H9 (cell line): ENCODE results near the gene FARSB. TPM values are rescaled to one million over a fixed set of nuclear protein-coding genes. Genes with fewer than 3 reads are reported as not detected.

ENCODE experiments used
- DNase-seq: peaks from one replicate; pipeline ENCODE4 v3.0.0-alpha.2; 2017
- H2AFZ ChIP-seq: one replicate; pipeline ENCODE4 v1.6.1; 2013; ENCODE audit warnings: mild to moderate bottlenecking, low read length, control low read depth, moderate library complexity
- H2AK5ac ChIP-seq: 2 replicates; pipeline ENCODE4 v1.6.1; 2013; ENCODE audit warnings: low read length, control low read depth, mixed read lengths; ENCODE audit not compliant: insufficient read length
- H2BK120ac ChIP-seq: one replicate; pipeline ENCODE4 v1.6.1; 2013; ENCODE audit warnings: low read depth, mild to moderate bottlenecking, low read length, control low read depth, inconsistent platforms; ENCODE audit not compliant: poor library complexity, severe bottlenecking
- H2BK12ac ChIP-seq: 2 replicates; pipeline ENCODE4 v1.6.1; 2013; ENCODE audit warnings: low read length, control low read depth, mixed read lengths, low read depth; ENCODE audit not compliant: insufficient read length
- H2BK15ac ChIP-seq: 2 replicates; pipeline ENCODE4 v1.6.1; 2013; ENCODE audit warnings: low read depth, low read length, control low read depth
- H2BK20ac ChIP-seq: one replicate; pipeline ENCODE4 v1.6.1; 2013; ENCODE audit warnings: low read depth, mild to moderate bottlenecking, low read length, control low read depth, inconsistent platforms; ENCODE audit not compliant: poor library complexity, severe bottlenecking
- H2BK5ac ChIP-seq: 2 replicates; pipeline ENCODE4 v1.6.1; 2013; ENCODE audit warnings: low read length, control low read depth, mixed read lengths; ENCODE audit not compliant: insufficient read length
- H3K14ac ChIP-seq: 2 replicates; pipeline ENCODE4 v1.6.1; 2013; ENCODE audit warnings: low read length, control low read depth; ENCODE audit not compliant: insufficient read depth
- H3K18ac ChIP-seq: 2 replicates; pipeline ENCODE4 v1.6.1; 2013; ENCODE audit warnings: low read depth, mild to moderate bottlenecking, mixed read lengths, low read length, control low read depth; ENCODE audit not compliant: insufficient read length
- H3K23ac ChIP-seq: 2 replicates; pipeline ENCODE4 v1.6.1; 2013; ENCODE audit warnings: low read length, control low read depth, mixed read lengths, low read depth; ENCODE audit not compliant: insufficient read length
- H3K23me2 ChIP-seq: 2 replicates; pipeline ENCODE4 v1.6.1; 2013; ENCODE audit warnings: low read depth, mild to moderate bottlenecking, mixed read lengths, low read length, control low read depth; ENCODE audit not compliant: insufficient read length, poor library complexity, severe bottlenecking
- H3K27ac ChIP-seq: 2 replicates; pipeline ENCODE4 v1.5.1; 2013; ENCODE audit warnings: low read length, control low read depth, mixed read lengths, low read depth; ENCODE audit not compliant: insufficient read length
- H3K27me3 ChIP-seq: 2 replicates; pipeline ENCODE4 v1.6.1; 2013; ENCODE audit warnings: low read length, control low read depth, inconsistent platforms; ENCODE audit not compliant: insufficient read depth
- H3K4ac ChIP-seq: 2 replicates; pipeline ENCODE4 v1.6.1; 2013; ENCODE audit warnings: low read depth, mild to moderate bottlenecking, control low read depth, inconsistent platforms, low read length, moderate library complexity
- H3K4me1 ChIP-seq: 2 replicates; pipeline ENCODE4 v1.6.1; 2013; ENCODE audit warnings: low read length, control low read depth, inconsistent platforms; ENCODE audit not compliant: insufficient read depth
- H3K4me2 ChIP-seq: 2 replicates; pipeline ENCODE4 v1.6.1; 2013; ENCODE audit warnings: low read length, control low read depth, mixed read lengths; ENCODE audit not compliant: insufficient read length, insufficient read depth
- H3K56ac ChIP-seq: 2 replicates; pipeline ENCODE4 v1.6.1; 2013; ENCODE audit warnings: low read depth, mild to moderate bottlenecking, mixed read lengths, low read length, control low read depth; ENCODE audit not compliant: insufficient read length
- H3K79me1 ChIP-seq: 2 replicates; pipeline ENCODE4 v1.6.1; 2013; ENCODE audit warnings: low read depth, mild to moderate bottlenecking, moderate library complexity, low read length, control low read depth, inconsistent platforms; ENCODE audit not compliant: insufficient read depth, poor library complexity, severe bottlenecking
- H3K79me2 ChIP-seq: 2 replicates; pipeline ENCODE4 v1.6.1; 2013; ENCODE audit warnings: low read length, control low read depth, inconsistent platforms; ENCODE audit not compliant: insufficient read depth
- H3K9ac ChIP-seq: 2 replicates; pipeline ENCODE4 v1.6.1; 2013; ENCODE audit warnings: low read length, control low read depth, mixed read lengths; ENCODE audit not compliant: insufficient read length; ENCODE audit errors: extremely low read depth
- H3K9me3 ChIP-seq: one replicate; pipeline ENCODE4 v1.6.1; 2013; ENCODE audit warnings: low read depth, low read length, inconsistent platforms; ENCODE audit not compliant: control insufficient read depth
- H3T11ph ChIP-seq: one replicate; pipeline ENCODE4 v1.6.1; 2013; ENCODE audit warnings: mild to moderate bottlenecking, low read length, control low read depth, inconsistent platforms
- H4K20me1 ChIP-seq: one replicate; pipeline ENCODE4 v1.6.1; 2013; ENCODE audit not compliant: control insufficient read depth, insufficient read length, insufficient read depth
- H4K5ac ChIP-seq: 2 replicates; pipeline ENCODE4 v1.6.1; 2013; ENCODE audit warnings: low read depth, mild to moderate bottlenecking, mixed read lengths, low read length, control low read depth; ENCODE audit not compliant: insufficient read length
- H4K8ac ChIP-seq: replicated peaks from 2 replicates; pipeline ENCODE4 v1.6.1; 2013; ENCODE audit warnings: low read length, control low read depth, mixed read lengths, low read depth; ENCODE audit not compliant: insufficient read length
- H4K91ac ChIP-seq: 2 replicates; pipeline ENCODE4 v1.6.1; 2013; ENCODE audit warnings: low read depth, mild to moderate bottlenecking, moderate library complexity, mixed read lengths, low read length, control low read depth; ENCODE audit not compliant: insufficient read length
- H3K27ac Mint-ChIP-seq, 3 experiments: 2 replicates in 2 of 3; 3 replicates in 1 of 3; pipeline ENCODE4 v1.8.0; 2020 to 2021; ENCODE audit warnings: mixed read lengths in 3 of 3, mild to moderate bottlenecking in 1 of 3, moderate library complexity in 1 of 3
- H3K27me3 Mint-ChIP-seq: 2 replicates; pipeline ENCODE4 v1.8.0; 2021; ENCODE audit warnings: low read depth, mild to moderate bottlenecking, moderate library complexity, mixed read lengths
- H3K36me3 Mint-ChIP-seq, 3 experiments: 2 replicates in 2 of 3; 3 replicates in 1 of 3; pipeline ENCODE4 v1.8.0; 2020 to 2021; ENCODE audit warnings: low read depth in 3 of 3, mixed read lengths in 3 of 3; ENCODE audit not compliant: insufficient read depth in 1 of 3
- H3K4me1 Mint-ChIP-seq, 2 experiments: 2 replicates each; pipeline ENCODE4 v1.8.0; 2020; ENCODE audit warnings: mixed read lengths in 2 of 2
- H3K4me3 Mint-ChIP-seq, 2 experiments: 2 replicates in 1 of 2; 3 replicates in 1 of 2; pipeline ENCODE4 v1.8.0; 2020 to 2021; ENCODE audit warnings: mild to moderate bottlenecking in 2 of 2, mixed read lengths in 2 of 2, moderate library complexity in 1 of 2
- H3K9me3 Mint-ChIP-seq, 2 experiments: 2 replicates in 1 of 2; 3 replicates in 1 of 2; pipeline ENCODE4 v1.8.0; 2020; ENCODE audit warnings: mild to moderate bottlenecking in 2 of 2, mixed read lengths in 2 of 2, moderate library complexity in 1 of 2
- CTCF ChIP-seq: fragments of 200-600 bp; sonication (generic); conservative IDR thresholded peaks from 3 replicates; pipeline ENCODE4 v1.8.0; 2021; ENCODE audit warnings: antibody characterized with exemption, mild to moderate bottlenecking
- WGBS: extraction: QIAGEN DNeasy Blood & Tissue Kit; methylation state at CpG from one replicate; pipeline ENCODE4 v1.1.7; 2013; ENCODE audit warnings: missing lambda C conversion rate, low lambda C conversion rate, mixed read lengths; ENCODE audit not compliant: insufficient read length; ENCODE audit errors: extremely low coverage; 5-methylcytosine and 5-hydroxymethylcytosine counted together
- total RNA-seq: library from RNA; stranded (reverse); gene quantifications from 2 replicates; pipeline ENCODE4 v1.2.1, GENCODE V29; 2021

Gene FARSB
- total RNA-seq, 1 experiment from 2014 or later = 32.1 TPM

GRCh38 chr2:222643134-222643533 is 12.8 kb downstream of the FARSB start:
- Histone ChIP-seq H3K4me1 (no peaks in the 10 kb centered on the region), H2BK5ac (no peak overlapping the region), H3K18ac (no peak overlapping the region), H3K79me2 (no peaks in the 10 kb centered on the region), H4K20me1 (no peaks in the 10 kb centered on the region), H3K9me3 (no peaks in the 10 kb centered on the region), H3K4ac (no peak overlapping the region), H3K14ac (no peak overlapping the region), H2AK5ac (no peak overlapping the region), H3K4me2 (no peak overlapping the region), H3K23me2 (no peaks in the 10 kb centered on the region), H3K56ac (no peak overlapping the region), H2BK15ac (no peak overlapping the region), H4K91ac (no peak overlapping the region), H3K27ac (no peak overlapping the region), H2AFZ (no peak overlapping the region), H4K5ac (no peak overlapping the region), H3K23ac (no peak overlapping the region), H3K27me3 (no peaks in the 10 kb centered on the region), H3K79me1 (no peaks in the 10 kb centered on the region), H2BK20ac (no peak overlapping the region), H2BK12ac (no peak overlapping the region), H4K8ac (no peak overlapping the region), H3K9ac (no peak overlapping the region), H3T11ph (no peak overlapping the region), H2BK120ac (no peak overlapping the region)
- no peak overlapping the region for H3K4me3 Mint-ChIP-seq
- H3K36me3 Mint-ChIP-seq = peaks cover 13 to 60% (median 52%) of the 10 kb centered on the region in 3 experiments; a peak in 6 of 7 replicates
- no peaks in the 10 kb centered on the region for H3K9me3 Mint-ChIP-seq
- H3K4me1 Mint-ChIP-seq = no peaks in the 10 kb centered on the region
- DNase-seq = no peak
- H3K27ac Mint-ChIP-seq = no peak overlapping the region
- WGBS = no CpG with 5 or more reads among the region's 1 CpG
- H3K27me3 Mint-ChIP-seq = no peaks in the 10 kb centered on the region
- no peak for TF ChIP-seq CTCF
